Vein endothelial cell (primary cell): Measurements from ENCODE around the gene CCL2. TPM values are rescaled to one million over a fixed set of nuclear protein-coding genes. Genes with fewer than 3 reads are reported as not detected.

Experiments used
- total RNA-seq: library from RNA; depleted of rRNA; stranded (reverse); fragments of >200 nt; gene quantifications from 2 replicates; pipeline ENCODE4 v1.2.3, GENCODE V29; 2012

CCL2 gene
- 424 and 431 TPM in 2 replicates for total RNA-seq

DNA sequence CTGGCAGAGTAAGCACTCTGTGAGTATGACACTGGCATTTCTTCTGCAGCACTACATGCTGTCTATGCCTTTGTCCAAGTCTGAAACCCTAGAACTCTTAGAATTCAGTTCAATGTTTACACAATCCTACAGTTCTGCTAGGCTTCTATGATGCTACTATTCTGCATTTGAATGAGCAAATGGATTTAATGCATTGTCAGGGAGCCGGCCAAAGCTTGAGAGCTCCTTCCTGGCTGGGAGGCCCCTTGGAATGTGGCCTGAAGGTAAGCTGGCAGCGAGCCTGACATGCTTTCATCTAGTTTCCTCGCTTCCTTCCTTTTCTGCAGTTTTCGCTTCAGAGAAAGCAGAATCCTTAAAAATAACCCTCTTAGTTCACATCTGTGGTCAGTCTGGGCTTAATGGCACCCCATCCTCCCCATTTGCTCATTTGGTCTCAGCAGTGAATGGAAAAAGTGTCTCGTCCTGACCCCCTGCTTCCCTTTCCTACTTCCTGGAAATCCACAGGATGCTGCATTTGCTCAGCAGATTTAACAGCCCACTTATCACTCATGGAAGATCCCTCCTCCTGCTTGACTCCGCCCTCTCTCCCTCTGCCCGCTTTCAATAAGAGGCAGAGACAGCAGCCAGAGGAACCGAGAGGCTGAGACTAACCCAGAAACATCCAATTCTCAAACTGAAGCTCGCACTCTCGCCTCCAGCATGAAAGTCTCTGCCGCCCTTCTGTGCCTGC lies at the start of gene CCL2:
TSS of gene CCL2 (plus strand) at position 635 of the 730 bp plus-strand sequence. CDS start at position 700, 65 bp downstream.

GRCh38 chr17:34269969-34270368 lies 14.9 kb downstream of the CCL2 start, which contains the start of gene CCL7:
Gene CCL7, plus strand, starts transcription at chr17:34270221. Its CDS starts 70 bp downstream, at chr17:34270291.

DNA sequence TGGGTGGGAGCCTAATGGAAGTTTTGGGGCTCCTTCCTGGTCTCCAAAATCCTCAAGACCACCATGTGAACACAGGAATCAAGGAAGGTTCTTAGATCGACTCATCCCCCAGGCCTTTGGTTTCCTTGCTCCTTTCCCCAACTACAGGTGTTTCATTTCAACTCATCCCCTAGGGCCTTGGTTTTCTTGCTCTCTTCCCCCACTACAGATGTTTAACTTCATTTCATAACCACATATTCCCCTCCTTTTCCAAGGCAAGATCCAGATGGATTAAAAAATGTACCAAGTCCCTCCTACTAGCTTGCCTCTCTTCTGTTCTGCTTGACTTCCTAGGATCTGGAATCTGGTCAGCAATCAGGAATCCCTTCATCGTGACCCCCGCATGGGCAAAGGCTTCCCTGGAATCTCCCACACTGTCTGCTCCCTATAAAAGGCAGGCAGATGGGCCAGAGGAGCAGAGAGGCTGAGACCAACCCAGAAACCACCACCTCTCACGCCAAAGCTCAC lies 30.3 kb downstream of the CCL2 start, which contains the start of gene CCL11:
TSS of gene CCL11 (plus strand) at position 457 of the 507 bp plus-strand sequence. CDS start 67 bp downstream, outside the sequence.

Other genes with a start within 250 kb of the CCL2 start
- gene CCL7, start 14.9 kb downstream of the CCL2 start, total RNA-seq = 0.38 TPM in 1 of 2 replicates, not detected in the other
- gene CCL11, start 30.5 kb downstream of the CCL2 start, total RNA-seq = not detected in 2 replicates
- 0.38 TPM in 1 of 2 replicates, not detected in the other for gene CCL8, start 64.2 kb downstream of the CCL2 start, total RNA-seq
- not detected in 2 replicates for gene CCL13, start 101.2 kb downstream of the CCL2 start, total RNA-seq
- gene CCL1, start 107.9 kb downstream of the CCL2 start, total RNA-seq = not detected in 2 replicates